GM21576 (cell line): Measurements from ENCODE around the gene SV2B.

Experiments
- ATAC-seq: cut with Tn5 transposase; IDR thresholded peaks from one replicate; pipeline ENCODE4 v1.9.1; 2021; ENCODE audit warnings: mild to moderate bottlenecking, moderate library complexity; ENCODE audit not compliant: unreplicated experiment

Gene SV2B

DNA sequence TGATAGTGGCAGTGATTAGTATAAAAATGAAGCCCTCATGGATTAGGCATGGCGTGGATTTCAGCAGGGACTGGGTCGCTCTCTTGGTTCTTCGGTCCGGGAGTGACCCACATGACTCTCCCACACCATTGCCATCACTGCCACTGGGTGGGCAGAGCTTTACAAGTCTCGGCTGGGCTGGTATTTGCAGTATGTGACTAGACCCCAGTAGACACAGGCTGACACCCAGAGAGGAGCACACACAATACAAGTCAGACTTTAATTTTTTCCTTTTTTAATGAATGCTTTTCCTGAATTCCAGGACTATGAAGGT lies 1.5 kb downstream of the SV2B start:
- no peak for ATAC-seq

- ATAC-seq, result no peak
Measured at GRCh38 chr15:91102546-91103330, 2.7 kb downstream of the SV2B start.

- ATAC-seq, result no peak
Measured at GRCh38 chr15:91104111-91104510, 4.1 kb downstream of the SV2B start.

- no peak for ATAC-seq
Measured at GRCh38 chr15:91108421-91108820, 8.4 kb downstream of the SV2B start.

GRCh38 chr15:91109885-91110284 lies 9.8 kb downstream of the SV2B start:
- no peak for ATAC-seq

GRCh38 chr15:91110407-91110806 lies 10.3 kb downstream of the SV2B start:
- ATAC-seq, result no peak

DNA sequence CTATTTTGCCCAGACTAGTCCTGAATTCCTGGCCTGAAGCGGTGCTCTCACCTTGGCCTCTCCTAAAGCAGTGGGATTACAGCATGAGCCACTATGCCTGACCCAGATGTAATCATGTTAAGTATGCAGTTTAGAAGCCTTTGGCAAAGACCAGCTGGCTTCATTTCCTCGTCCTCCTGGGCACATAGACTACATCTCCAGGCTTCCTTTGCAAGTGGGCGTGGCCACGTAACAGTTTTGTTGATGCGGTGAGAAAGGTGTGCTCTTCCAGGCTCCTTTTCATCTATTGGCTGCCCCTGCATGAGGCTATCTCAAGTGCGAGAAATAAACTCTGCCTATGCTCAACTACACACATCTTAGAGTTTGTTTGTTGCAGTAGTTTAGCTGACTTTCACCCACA lies 13.0 kb downstream of the SV2B start:
- ATAC-seq, result no peak

DNA sequence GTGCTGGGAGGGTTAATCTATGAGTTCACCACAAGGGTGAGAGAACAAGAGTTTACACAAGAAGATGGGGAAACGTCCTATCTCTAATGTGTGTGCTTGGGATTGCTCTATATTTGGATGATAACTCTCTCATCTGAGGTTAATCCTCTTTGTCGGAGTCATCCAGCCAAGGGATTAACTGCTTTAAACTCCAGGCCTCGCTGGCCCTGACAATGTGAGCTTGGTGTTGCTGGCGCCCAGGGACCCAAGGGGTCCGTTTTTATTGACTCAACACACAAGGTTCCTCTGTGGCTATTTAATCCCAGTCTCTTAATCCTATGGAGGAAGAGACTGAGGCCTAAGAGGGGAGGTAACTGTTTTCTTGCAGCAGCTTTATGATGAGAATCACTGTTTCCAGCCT lies 14.2 kb downstream of the SV2B start:
- ATAC-seq, result no peak

DNA sequence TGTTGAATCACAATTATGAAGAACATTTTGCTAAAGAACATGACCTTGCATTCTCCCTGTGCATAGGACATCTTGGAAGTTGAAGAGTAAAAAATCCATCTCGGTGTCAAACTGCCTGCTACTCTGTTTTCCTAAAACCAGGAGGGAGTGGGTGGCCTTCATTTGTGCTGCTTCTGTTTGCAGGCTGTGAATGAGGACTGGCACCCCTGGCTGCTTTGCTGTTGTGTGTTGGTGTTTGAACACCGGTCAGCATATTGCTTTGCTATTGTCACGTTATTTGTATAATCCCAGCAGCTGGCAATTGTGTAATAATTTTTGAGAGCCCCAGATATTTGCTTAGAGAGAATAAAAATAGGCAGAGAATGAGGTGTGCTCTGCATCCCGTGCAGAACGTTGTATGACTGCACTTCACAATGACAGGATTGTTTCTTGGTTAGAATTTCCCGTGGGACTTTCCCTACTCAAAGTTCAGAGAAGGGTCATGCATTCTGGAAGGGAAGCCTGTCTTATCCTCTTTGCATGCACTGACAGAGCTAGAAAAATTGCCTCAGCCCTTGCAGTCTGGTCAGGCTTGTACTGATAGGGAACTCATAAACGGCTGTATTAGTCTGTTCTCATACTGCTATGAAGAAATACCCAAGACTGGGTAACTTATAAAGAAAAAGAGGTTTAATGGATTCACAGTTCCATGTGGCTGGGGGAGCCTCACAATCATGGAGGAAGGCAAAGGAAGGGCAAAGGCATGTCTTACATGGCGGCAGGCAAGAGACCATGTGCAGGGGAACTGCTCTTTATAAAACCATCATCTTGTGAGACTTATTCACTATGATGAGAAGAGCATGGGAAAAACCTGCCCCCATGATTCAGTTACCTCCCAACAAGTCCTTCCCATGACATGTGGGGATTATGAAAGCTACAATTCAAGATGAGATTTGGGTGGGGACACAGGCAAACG lies 16.3 kb downstream of the SV2B start:
- ATAC-seq, result peak; percentile 88

- ATAC-seq, result no peak
Measured at GRCh38 chr15:91117375-91117774, 17.3 kb downstream of the SV2B start.

GRCh38 chr15:91118817-91119590 lies 18.9 kb downstream of the SV2B start:
- ATAC-seq, result no peak

DNA sequence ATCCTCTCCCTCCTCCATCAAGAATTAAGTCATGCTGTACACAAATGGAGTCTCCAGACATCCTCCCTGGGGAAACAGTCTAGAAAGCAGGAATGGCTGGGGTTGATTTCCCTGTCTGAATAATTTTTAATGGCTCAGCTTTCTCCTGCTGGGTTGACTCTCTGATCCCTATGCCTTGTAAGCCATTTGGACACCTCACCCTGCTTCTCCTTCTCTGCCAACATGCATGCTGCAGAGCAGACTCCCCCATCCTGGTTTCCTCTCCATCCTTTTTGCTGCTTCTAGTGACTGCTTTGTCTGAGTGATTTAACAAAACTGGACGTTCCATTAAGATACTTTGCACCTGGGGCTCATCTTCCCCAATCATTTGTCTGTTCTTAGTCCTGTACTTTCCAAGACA lies 22.2 kb downstream of the SV2B start:
- ATAC-seq, result no peak

GRCh38 chr15:91124132-91124531 lies 24.1 kb downstream of the SV2B start:
- ATAC-seq, result no peak

GRCh38 chr15:91125162-91125561 lies 25.1 kb downstream of the SV2B start:
- ATAC-seq, result no peak

GRCh38 chr15:91126080-91126479 lies 26.0 kb downstream of the SV2B start:
- ATAC-seq, result no peak

GRCh38 chr15:91127236-91127955 lies 27.3 kb downstream of the SV2B start:
- no peak for ATAC-seq

- no peak for ATAC-seq
Measured at GRCh38 chr15:91128016-91128415, 28.0 kb downstream of the SV2B start.

DNA sequence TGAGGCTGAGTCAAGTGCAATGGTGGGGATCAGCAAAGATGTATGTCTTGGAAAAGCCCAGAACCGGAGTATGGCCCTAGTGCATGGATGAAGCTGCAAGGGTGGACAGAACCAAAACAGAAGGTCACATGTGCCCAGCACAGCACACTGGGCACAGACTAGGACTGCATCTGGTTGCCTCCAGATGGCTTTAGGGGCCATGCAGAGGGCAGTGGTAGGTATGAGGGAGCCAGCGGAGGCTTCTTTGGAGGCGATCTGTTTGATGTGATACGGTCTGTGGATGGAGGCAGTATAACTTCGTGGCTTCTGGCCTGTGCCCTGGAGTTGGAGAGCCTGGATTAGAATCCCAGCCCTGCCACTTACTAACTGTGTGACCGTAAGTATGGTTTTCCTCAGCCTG lies 29.4 kb downstream of the SV2B start:
- no peak for ATAC-seq

DNA sequence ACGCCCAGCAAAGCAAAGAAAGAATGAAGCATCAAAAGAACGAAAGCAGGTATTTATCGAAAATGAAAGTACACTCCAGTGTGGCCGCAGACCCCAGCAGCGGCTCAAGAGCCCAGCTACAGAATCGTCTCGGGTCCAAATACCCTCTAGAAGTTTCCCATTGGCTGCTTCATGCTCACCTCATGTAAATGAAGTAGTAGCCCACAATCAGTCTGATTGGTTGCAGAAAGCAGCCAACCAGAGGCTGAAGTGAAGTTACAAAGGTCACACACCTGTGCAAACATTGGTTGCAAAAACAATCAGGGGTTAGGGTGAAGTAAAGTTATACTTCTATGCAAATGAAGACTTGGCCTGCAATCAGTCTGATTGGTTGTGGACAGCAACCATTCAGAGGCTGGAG lies 32.0 kb downstream of the SV2B start:
- no peak for ATAC-seq

- no peak for ATAC-seq
Measured at GRCh38 chr15:91133511-91133910, 33.5 kb downstream of the SV2B start.
